ENCODE measurements around the gene SAMSN1. TPM values are rescaled to one million over a fixed set of nuclear protein-coding genes. Genes with fewer than 3 reads are reported as not detected.

Gene SAMSN1
- total RNA-seq, 4 donors from 2014 or later, result 1.1 to 6.1 (median 3.9) TPM

DNA sequence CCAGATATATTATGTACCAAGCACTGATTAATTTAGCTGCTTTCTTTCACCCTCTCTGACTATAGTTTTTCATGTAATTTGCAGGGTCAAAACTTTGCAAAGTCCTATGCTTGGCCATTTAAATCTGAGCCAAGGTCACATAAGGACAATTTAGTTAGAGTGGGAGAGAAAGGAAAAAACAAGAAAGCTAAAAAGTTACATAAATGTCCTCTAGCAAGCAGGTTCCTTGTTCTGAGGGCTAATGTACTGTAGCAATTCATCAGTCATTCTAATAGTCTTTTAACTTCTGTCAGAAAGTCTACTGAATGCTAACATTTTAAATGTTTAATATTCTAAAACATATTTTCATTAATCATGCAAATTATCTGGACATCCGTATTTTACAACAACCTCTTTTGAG lies 68.3 kb downstream of the SAMSN1 start:
- H3K4me1 ChIP-seq, result peaks cover 0 to 10% (median 0%) of the 10 kb centered on the region in 3 donors
- H3K27ac ChIP-seq, result no peak overlapping the region
- H3K9me3 ChIP-seq, result no peaks in the 10 kb centered on the region
- TF ChIP-seq POLR2A (IDR thresholded peaks at IDR 0.05), result no peak
- TF ChIP-seq, protein P1, sequence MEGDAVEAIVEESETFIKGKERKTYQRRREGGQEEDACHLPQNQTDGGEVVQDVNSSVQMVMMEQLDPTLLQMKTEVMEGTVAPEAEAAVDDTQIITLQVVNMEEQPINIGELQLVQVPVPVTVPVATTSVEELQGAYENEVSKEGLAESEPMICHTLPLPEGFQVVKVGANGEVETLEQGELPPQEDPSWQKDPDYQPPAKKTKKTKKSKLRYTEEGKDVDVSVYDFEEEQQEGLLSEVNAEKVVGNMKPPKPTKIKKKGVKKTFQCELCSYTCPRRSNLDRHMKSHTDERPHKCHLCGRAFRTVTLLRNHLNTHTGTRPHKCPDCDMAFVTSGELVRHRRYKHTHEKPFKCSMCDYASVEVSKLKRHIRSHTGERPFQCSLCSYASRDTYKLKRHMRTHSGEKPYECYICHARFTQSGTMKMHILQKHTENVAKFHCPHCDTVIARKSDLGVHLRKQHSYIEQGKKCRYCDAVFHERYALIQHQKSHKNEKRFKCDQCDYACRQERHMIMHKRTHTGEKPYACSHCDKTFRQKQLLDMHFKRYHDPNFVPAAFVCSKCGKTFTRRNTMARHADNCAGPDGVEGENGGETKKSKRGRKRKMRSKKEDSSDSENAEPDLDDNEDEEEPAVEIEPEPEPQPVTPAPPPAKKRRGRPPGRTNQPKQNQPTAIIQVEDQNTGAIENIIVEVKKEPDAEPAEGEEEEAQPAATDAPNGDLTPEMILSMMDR (IDR thresholded peaks at IDR 0.05), result no peak
- WGBS, 2 donors, result 79 to 83% methylated on average over 1 of the region's 1 CpG
- intact Hi-C loops (cut with DNase I), result no loop called here
- no peaks in the 10 kb centered on the region for H3K27me3 ChIP-seq
- H3K4me3 ChIP-seq, result no peak overlapping the region
- H3K36me3 ChIP-seq, result no peaks in the 10 kb centered on the region
- no peak for DNase-seq

DNA sequence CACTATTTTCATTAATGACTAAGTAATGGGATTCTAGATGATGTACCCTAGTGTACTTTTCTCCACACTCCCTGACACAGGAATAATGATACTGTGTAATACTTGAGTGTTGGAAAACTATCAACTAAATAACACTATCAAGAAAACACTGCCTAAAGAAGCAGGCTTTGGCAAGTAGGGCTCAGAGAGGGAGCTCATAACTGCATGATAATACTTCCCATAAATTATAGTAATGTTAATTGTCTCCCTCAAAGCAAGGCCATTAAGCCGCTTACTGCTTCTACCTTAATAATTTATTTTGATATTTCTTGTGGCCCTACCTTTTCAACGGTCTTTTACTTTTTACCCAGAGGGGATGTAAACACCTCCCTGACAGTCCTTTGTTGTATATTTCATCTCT lies 69.0 kb downstream of the SAMSN1 start:
- Histone ChIP-seq H3K4me3 (no peak overlapping the region), H3K36me3 (no peaks in the 10 kb centered on the region), H3K9me3 (no peaks in the 10 kb centered on the region), H3K4me1 (peaks cover 0 to 10% (median 0%) of the 10 kb centered on the region in 3 donors), H3K27me3 (no peaks in the 10 kb centered on the region), H3K27ac (no peak overlapping the region)
- intact Hi-C loops (cut with DNase I), result no loop called here
- no peak for DNase-seq
- TF ChIP-seq, protein P1 (IDR thresholded peaks at IDR 0.05), result no peak
- no peak for TF ChIP-seq POLR2A (IDR thresholded peaks at IDR 0.05)
- 87 to 93% methylated on average over 2 of the region's 2 CpGs for WGBS, 2 donors

DNA sequence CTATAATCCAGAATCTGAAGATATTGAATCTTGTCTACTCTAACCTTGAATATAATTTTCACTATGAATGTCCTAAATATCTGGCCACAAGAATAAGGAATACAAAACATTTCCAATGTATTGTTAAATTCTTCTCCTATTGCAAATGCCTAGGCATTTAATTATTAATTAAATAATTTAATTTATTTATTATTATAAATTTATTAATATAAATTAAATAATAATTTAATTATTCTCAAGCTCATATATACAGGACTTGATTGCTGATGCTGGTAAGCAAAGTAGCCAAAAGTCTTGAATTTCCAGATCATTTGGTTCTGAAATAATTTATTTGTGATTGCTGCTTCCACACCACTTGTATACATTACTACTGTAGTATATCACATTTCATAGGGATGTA lies 71.1 kb downstream of the SAMSN1 start:
- TF ChIP-seq, protein P1 (IDR thresholded peaks at IDR 0.05), result no peak
- TF ChIP-seq POLR2A (IDR thresholded peaks at IDR 0.05), result no peak
- no peaks in the 10 kb centered on the region for H3K9me3 ChIP-seq
- DNase-seq, result no peak
- intact Hi-C loops (cut with DNase I), result no loop called here
- H3K27me3 ChIP-seq, result no peaks in the 10 kb centered on the region
- H3K36me3 ChIP-seq, result no peaks in the 10 kb centered on the region
- H3K4me3 ChIP-seq, result no peak overlapping the region
- no peak overlapping the region for H3K27ac ChIP-seq
- no peaks in the 10 kb centered on the region for H3K4me1 ChIP-seq

DNA sequence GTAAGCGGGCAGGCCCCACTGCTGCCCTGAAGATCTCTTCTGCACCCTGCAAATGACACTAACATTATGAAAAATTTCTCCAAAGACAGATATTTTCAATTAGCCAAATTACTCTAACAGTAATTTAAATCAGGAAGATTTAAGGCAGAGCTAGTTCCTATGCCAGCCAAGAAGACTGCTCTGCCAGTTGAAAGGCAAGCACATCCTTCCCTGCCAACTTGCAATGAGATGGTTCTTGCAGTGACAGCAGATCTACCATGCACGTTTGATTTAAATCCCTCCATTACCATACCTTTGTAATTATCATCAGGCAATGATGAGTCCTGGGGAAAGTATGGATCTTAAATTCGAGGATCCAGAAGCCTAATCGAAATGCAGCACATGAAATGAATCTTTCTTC lies 76.5 kb downstream of the SAMSN1 start:
- WGBS, 2 donors, result 56 to 62% methylated on average over 4 of the region's 4 CpGs
- H3K4me3 ChIP-seq, result no peak overlapping the region
- DNase-seq, result no peak
- H3K27me3 ChIP-seq, result no peaks in the 10 kb centered on the region
- H3K9me3 ChIP-seq, result no peaks in the 10 kb centered on the region
- no peak overlapping the region for H3K27ac ChIP-seq
- TF ChIP-seq POLR2A (IDR thresholded peaks at IDR 0.05), result no peak
- TF ChIP-seq, protein P1 (IDR thresholded peaks at IDR 0.05), result no peak
- intact Hi-C loops (cut with DNase I), result no loop called here
- no peaks in the 10 kb centered on the region for H3K4me1 ChIP-seq
- no peaks in the 10 kb centered on the region for H3K36me3 ChIP-seq

DNA sequence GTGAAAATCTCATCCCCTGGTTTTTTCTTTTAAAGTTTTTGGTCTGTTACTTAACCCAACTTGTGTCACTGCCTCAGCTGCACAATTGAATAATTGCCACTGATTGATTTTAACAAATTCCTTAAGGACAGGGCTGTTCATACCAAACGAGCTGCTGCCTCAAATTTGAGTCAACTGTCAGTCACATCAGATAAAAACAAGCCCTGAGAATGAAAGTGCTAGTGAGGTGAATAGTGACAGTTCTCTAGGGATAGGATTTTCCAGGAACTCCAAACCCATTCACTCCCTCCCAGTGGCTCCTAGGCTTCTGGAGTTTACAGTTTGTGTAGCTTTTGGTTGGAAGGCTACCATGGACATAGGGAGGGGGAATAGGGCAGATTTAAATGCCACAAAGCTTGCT lies 79.4 kb downstream of the SAMSN1 start:
- Histone ChIP-seq H3K9me3 (no peaks in the 10 kb centered on the region), H3K36me3 (no peaks in the 10 kb centered on the region), H3K27me3 (no peaks in the 10 kb centered on the region), H3K4me3 (no peak overlapping the region), H3K4me1 (no peaks in the 10 kb centered on the region), H3K27ac (no peak overlapping the region)
- DNase-seq, result no peak
- TF ChIP-seq, protein P1 (IDR thresholded peaks at IDR 0.05), result no peak
- TF ChIP-seq POLR2A (IDR thresholded peaks at IDR 0.05), result no peak
- intact Hi-C loops (cut with DNase I), result no loop called here
- 31 to 36% methylated on average over 1 of the region's 1 CpG for WGBS, 2 donors

Data from esophagus squamous epithelium (tissue), 5 donors.